Measurements from ENCODE around the gene CNNM4.

DNA sequence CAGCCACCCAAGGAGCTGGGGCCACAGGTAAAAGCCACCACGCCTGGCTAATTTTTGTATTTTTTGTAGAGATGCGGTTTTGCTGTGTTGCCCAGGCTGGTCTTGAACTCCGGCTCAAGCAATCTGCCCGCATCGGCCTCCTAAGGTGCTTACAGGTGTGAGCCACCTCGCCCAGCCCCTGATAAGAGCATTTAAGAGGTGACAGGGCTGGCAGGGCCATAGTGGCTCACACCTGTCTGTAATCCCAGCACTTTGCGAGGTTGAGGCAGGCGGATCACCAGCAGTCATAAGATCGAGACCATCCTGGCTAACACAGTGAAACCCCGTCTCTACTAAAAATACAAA, 46.4 kb downstream of the CNNM4 start:
- TF ChIP-seq, protein P1, sequence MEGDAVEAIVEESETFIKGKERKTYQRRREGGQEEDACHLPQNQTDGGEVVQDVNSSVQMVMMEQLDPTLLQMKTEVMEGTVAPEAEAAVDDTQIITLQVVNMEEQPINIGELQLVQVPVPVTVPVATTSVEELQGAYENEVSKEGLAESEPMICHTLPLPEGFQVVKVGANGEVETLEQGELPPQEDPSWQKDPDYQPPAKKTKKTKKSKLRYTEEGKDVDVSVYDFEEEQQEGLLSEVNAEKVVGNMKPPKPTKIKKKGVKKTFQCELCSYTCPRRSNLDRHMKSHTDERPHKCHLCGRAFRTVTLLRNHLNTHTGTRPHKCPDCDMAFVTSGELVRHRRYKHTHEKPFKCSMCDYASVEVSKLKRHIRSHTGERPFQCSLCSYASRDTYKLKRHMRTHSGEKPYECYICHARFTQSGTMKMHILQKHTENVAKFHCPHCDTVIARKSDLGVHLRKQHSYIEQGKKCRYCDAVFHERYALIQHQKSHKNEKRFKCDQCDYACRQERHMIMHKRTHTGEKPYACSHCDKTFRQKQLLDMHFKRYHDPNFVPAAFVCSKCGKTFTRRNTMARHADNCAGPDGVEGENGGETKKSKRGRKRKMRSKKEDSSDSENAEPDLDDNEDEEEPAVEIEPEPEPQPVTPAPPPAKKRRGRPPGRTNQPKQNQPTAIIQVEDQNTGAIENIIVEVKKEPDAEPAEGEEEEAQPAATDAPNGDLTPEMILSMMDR (conservative IDR thresholded peaks at IDR 0.05) = no peak
- no peak for TF ChIP-seq ZFX (IDR thresholded peaks at IDR 0.05)
